Sigmoid colon (tissue), 4 donors: ENCODE measurements around the gene THOC6.

Experiments used
- CTCF ChIP-seq, 4 experiments: fragments of 450-650 bp in 3 of 4; fragments of 200-600 bp in 1 of 4; IDR thresholded peaks; one replicate each; pipeline ENCODE4 v1.5.1; 2016 to 2019; ENCODE audit warnings: antibody characterized with exemption in 4 of 4, mild to moderate bottlenecking in 3 of 4, moderate library complexity in 2 of 4
- EP300 ChIP-seq, 4 donors: sonication (generic); formaldehyde crosslinking; IDR thresholded peaks; one replicate each; pipeline ENCODE4 v1.6.1; 2017; ENCODE audit warnings: antibody characterized with exemption in 4 of 4
- POLR2A ChIP-seq, 2 donors: fragments of 450-650 bp; IDR thresholded peaks; one replicate each; pipeline ENCODE4 v1.6.1; 2016; ENCODE audit warnings: antibody characterized with exemption in 2 of 2, mild to moderate bottlenecking in 2 of 2, moderate library complexity in 2 of 2
- POLR2AphosphoS5 ChIP-seq, 4 donors: sonication (generic); formaldehyde crosslinking; IDR thresholded peaks; one replicate each; pipeline ENCODE4 v1.6.1; 2017; ENCODE audit warnings: antibody characterized with exemption in 4 of 4

GRCh38 chr16:3042376-3042775, 18.5 kb downstream of the THOC6 start:
- TF ChIP-seq CTCF (IDR thresholded peaks at IDR 0.05) (no peak), POLR2A (IDR thresholded peaks at IDR 0.05) (no peak), EP300 (IDR thresholded peaks at IDR 0.05) (no peak), POLR2AphosphoS5 (IDR thresholded peaks at IDR 0.05) (no peak)
